HCT116 (cell line): ENCODE results near the gene PPP2R3A. TPM values are rescaled to one million over a fixed set of nuclear protein-coding genes. Genes with fewer than 3 reads are reported as not detected.

Experiments
- ATAC-seq: fragments of 200-7000 bp; cut with Tn5 transposase; 2 replicates; pipeline ENCODE4 v1.9.1; 2020; ENCODE audit warnings: mild to moderate bottlenecking, moderate library complexity
- BruUV-seq: library from RNA; stranded (reverse); fragments of 400-500 nt; replicated peaks from 2 replicates; lab custom pipeline; 2021; lab: Mats Ljungman, UMichigan
- CTCF ChIA-PET: fragments of 300-600 bp; sonication (Branson Sonifier 250); formaldehyde crosslinking; loops from one replicate; lab custom pipeline; 2021; ENCODE audit warnings: antibody characterized with exemption; lab: Charles Lee
- POLR2A ChIA-PET: fragments of 300-600, 350-600 bp; sonication (Branson Sonifier 250); formaldehyde crosslinking; loops from one replicate; lab custom pipeline; 2021; ENCODE audit warnings: antibody characterized with exemption; lab: Charles Lee
- RAD21 ChIA-PET, 2 experiments: fragments of 300-600 bp; sonication (Branson Sonifier 250); formaldehyde crosslinking; loops; one replicate each; lab custom pipeline; 2023; ENCODE audit warnings: low total read pairs in 2 of 2; ENCODE audit not compliant: uncharacterized antibody in 2 of 2, unreplicated experiment in 2 of 2, low non-redundant PET in 1 of 2; lab: Charles Lee
- DNase-seq: peaks from one replicate; pipeline ENCODE4 v3.0.0-alpha.2; 2010; ENCODE audit warnings: low read depth, low spot score
- H2AFZ ChIP-seq: fragments of 200-600 bp; shearing (Covaris generic), sonication (generic); 2 replicates; pipeline ENCODE4 v1.6.1; 2017; ENCODE audit warnings: low read depth, mixed run types, mixed read lengths, antibody characterized with exemption, low read length; ENCODE audit not compliant: poor library complexity, severe bottlenecking
- H3K27ac ChIP-seq: 2 replicates; pipeline ENCODE4 v1.5.1; 2012; ENCODE audit warnings: low read depth, low read length
- H3K27me3 ChIP-seq: fragments of 200-600 bp; sonication (generic); 2 replicates; pipeline ENCODE4 v1.6.1; 2016; ENCODE audit warnings: mixed run types, low read length, mixed read lengths; ENCODE audit not compliant: insufficient read depth
- H3K36me3 ChIP-seq, 2 experiments: fragments of 200-500 bp in 1 of 2; fragments of 200-600 bp in 1 of 2; sonication (Bioruptor generic) in 1 of 2; sonication (generic) in 1 of 2; 2 replicates each; pipeline versions ENCODE4 v1.5.1 to v1.6.1; 2014 to 2016; ENCODE audit warnings: low read length in 2 of 2, inconsistent platforms in 1 of 2, mixed read lengths in 1 of 2, mixed run types in 1 of 2; ENCODE audit not compliant: insufficient read depth in 2 of 2, control insufficient read depth in 1 of 2
- H3K4me1 ChIP-seq, 2 experiments: fragments of 200-600 bp in 1 of 2; sonication (generic) in 1 of 2; 2 replicates each; pipeline versions ENCODE4 v1.5.1 to v1.6.1; 2012 to 2017; ENCODE audit warnings: low read length in 2 of 2, inconsistent platforms in 1 of 2, mild to moderate bottlenecking in 1 of 2, mixed read lengths in 1 of 2, mixed run types in 1 of 2, moderate library complexity in 1 of 2; ENCODE audit not compliant: insufficient read depth in 2 of 2, control insufficient read depth in 1 of 2
- H3K4me2 ChIP-seq: fragments of 200-600 bp; sonication (generic); 2 replicates; pipeline ENCODE4 v1.6.1; 2017; ENCODE audit warnings: mixed run types, low read length, mixed read lengths
- H3K4me3 ChIP-seq, 2 experiments: fragments of 200-600 bp in 1 of 2; sonication (generic) in 1 of 2; replicated peaks in 1 of 2; 2 replicates each; pipeline ENCODE4 v1.5.1; 2011 to 2016; ENCODE audit warnings: low read length in 2 of 2, control low read depth in 1 of 2, low read depth in 1 of 2, mild to moderate bottlenecking in 1 of 2, mixed read lengths in 1 of 2, mixed run types in 1 of 2
- H3K79me2 ChIP-seq: fragments of 200-600 bp; sonication (generic); 2 replicates; pipeline ENCODE4 v1.6.1; 2017; ENCODE audit warnings: mild to moderate bottlenecking, mixed run types, low read length, moderate library complexity, mixed read lengths; ENCODE audit not compliant: insufficient read depth
- H3K9ac ChIP-seq: fragments of 200-600 bp; sonication (generic); 2 replicates; pipeline ENCODE4 v1.6.1; 2016; ENCODE audit warnings: low read length, mixed read lengths
- H3K9me2 ChIP-seq: fragments of 200-600 bp; sonication (generic), shearing (Covaris generic); 2 replicates; pipeline ENCODE4 v1.6.1; 2017; ENCODE audit warnings: mixed run types, mild to moderate bottlenecking, moderate library complexity; ENCODE audit not compliant: insufficient read depth
- H3K9me3 ChIP-seq, 2 experiments: fragments of 200-500 bp in 1 of 2; fragments of 200-600 bp in 1 of 2; sonication (Bioruptor generic) in 1 of 2; sonication (generic) in 1 of 2; 2 replicates each; pipeline ENCODE4 v1.6.1; 2014 to 2017; ENCODE audit warnings: low read length in 2 of 2, mixed read lengths in 2 of 2, inconsistent platforms in 1 of 2, low read depth in 1 of 2, mild to moderate bottlenecking in 1 of 2, mixed run types in 1 of 2, moderate library complexity in 1 of 2; ENCODE audit not compliant: control insufficient read depth in 1 of 2, insufficient read depth in 1 of 2
- H4K20me1 ChIP-seq: fragments of 200-600 bp; sonication (generic), shearing (Covaris generic); 2 replicates; pipeline ENCODE4 v1.6.1; 2017; ENCODE audit warnings: mixed run types, mild to moderate bottlenecking, moderate library complexity; ENCODE audit not compliant: insufficient read depth
- CEBPB ChIP-seq: IDR thresholded peaks from 2 replicates; pipeline ENCODE4 v1.6.1; 2012; ENCODE audit warnings: low read depth
- EGR1 ChIP-seq: IDR thresholded peaks from 2 replicates; pipeline ENCODE4 v1.6.1; 2012; ENCODE audit warnings: low read depth
- EZH2 ChIP-seq: fragments of 200-600 bp; sonication (generic); IDR thresholded peaks from 2 replicates; pipeline ENCODE4 v1.6.1; 2017; ENCODE audit warnings: antibody characterized with exemption, mixed run types
- EZH2phosphoT487 ChIP-seq: fragments of 200-600 bp; IDR thresholded peaks from 2 replicates; pipeline ENCODE4 v1.6.1; 2018; ENCODE audit warnings: antibody characterized with exemption, borderline replicate concordance
- FOSL1 ChIP-seq: IDR thresholded peaks from 2 replicates; pipeline ENCODE4 v1.6.1; 2012; ENCODE audit warnings: low read depth
- JUND ChIP-seq: IDR thresholded peaks from 2 replicates; pipeline ENCODE4 v1.6.1; 2012
- MAX ChIP-seq: IDR thresholded peaks from 2 replicates; pipeline ENCODE4 v1.6.1; 2012
- POLR2A ChIP-seq: IDR thresholded peaks from 2 replicates; pipeline ENCODE4 v1.7.0; 2011; ENCODE audit warnings: borderline replicate concordance; ENCODE audit not compliant: insufficient read depth, insufficient read length; ENCODE audit errors: extremely low read depth
- POLR2AphosphoS5 ChIP-seq: IDR thresholded peaks from 2 replicates; pipeline ENCODE4 v1.6.1; 2011; ENCODE audit warnings: mild to moderate bottlenecking, low read depth, low read length, moderate library complexity
- RAD21 ChIP-seq: IDR thresholded peaks from 2 replicates; pipeline ENCODE4 v1.6.1; 2012; ENCODE audit warnings: low read depth, mild to moderate bottlenecking
- SIN3A ChIP-seq: IDR thresholded peaks from 2 replicates; pipeline ENCODE4 v1.6.1; 2012; ENCODE audit warnings: low read depth
- SP1 ChIP-seq: IDR thresholded peaks from 2 replicates; pipeline ENCODE4 v1.6.1; 2012; ENCODE audit warnings: low read depth
- SRF ChIP-seq: IDR thresholded peaks from 2 replicates; pipeline ENCODE4 v1.6.1; 2012; ENCODE audit warnings: low read depth
- YY1 ChIP-seq: IDR thresholded peaks from 2 replicates; pipeline ENCODE4 v1.6.1; 2011; ENCODE audit warnings: low read length, low read depth, moderate library complexity, mild to moderate bottlenecking; ENCODE audit not compliant: insufficient replicate concordance; ENCODE audit errors: extremely low read depth
- ZNF274 ChIP-seq: fragments of 200-500 bp; sonication (Bioruptor generic); IDR thresholded peaks from 2 replicates; pipeline ENCODE4 v1.6.1; 2014; ENCODE audit warnings: mild to moderate bottlenecking, low read depth, low read length, inconsistent platforms
- intact Hi-C: fragments of 100-400 bp; cut with micrococcal nuclease; formaldehyde crosslinking; loops from 2 replicates; pipeline ENCODE4 v1.10.0; 2022
- total RNA-seq: library from RNA; stranded (reverse); gene quantifications from one replicate; pipeline ENCODE4 v1.2.1, GENCODE V29; 2021; ENCODE audit not compliant: unreplicated experiment
- TF ChIP-seq, protein P1 (sequence below): IDR thresholded peaks from 2 replicates; pipeline ENCODE4 v1.6.1; 2012; ENCODE audit warnings: low read depth
- TF ChIP-seq, protein P2 (sequence below), 3 experiments: fragments of 200-600 bp in 1 of 3; sonication (generic) in 1 of 3; IDR thresholded peaks in 2 of 3; conservative IDR thresholded peaks in 1 of 3; 2 replicates each; pipeline ENCODE4 v1.5.1; 2012 to 2017; ENCODE audit warnings: low read depth in 2 of 3, low read length in 2 of 3, antibody characterized with exemption in 1 of 3, borderline replicate concordance in 1 of 3, control low read depth in 1 of 3, mild to moderate bottlenecking in 1 of 3, mixed read lengths in 1 of 3, mixed run types in 1 of 3, moderate library complexity in 1 of 3; ENCODE audit not compliant: insufficient read depth in 1 of 3

The PPP2R3A gene
- total RNA-seq, 1 experiment from 2014 or later, result 6.1 TPM

GRCh38 chr3:136152176-136152843 is 186.8 kb downstream of the PPP2R3A start:
- Histone ChIP-seq H3K4me1 (peaks cover 5 to 8% of the 10 kb centered on the region in 2 experiments), H3K27ac (no peak overlapping the region), H3K4me2 (no peak overlapping the region), H2AFZ (no peak overlapping the region), H3K79me2 (peaks cover 100% of the 10 kb centered on the region), H3K9me3 (no peaks in the 10 kb centered on the region), H4K20me1 (peaks cover 32% of the 10 kb centered on the region; the same call in 1 of the 2 replicates), H3K4me3 (no peak overlapping the region), H3K9ac (no peak overlapping the region), H3K9me2 (no peaks in the 10 kb centered on the region), H3K27me3 (no peaks in the 10 kb centered on the region), H3K36me3 (peaks cover 4 to 9% of the 10 kb centered on the region in 2 experiments; a peak in 1 of 4 replicates)
- ChIA-PET RAD21 (no interaction called here), CTCF (no interaction called here), POLR2A (no interaction called here)
- ATAC-seq, result no peak
- intact Hi-C loops, result no loop called here
- no TSS peak for BruUV-seq
- TF ChIP-seq MAX (no peak), JUND (no peak), SP1 (no peak), SIN3A (no peak), EGR1 (no peak), ZNF274 (no peak), FOSL1 (no peak), EZH2phosphoT487 (no peak), POLR2A (no peak), SRF (no peak), RAD21 (no peak), POLR2AphosphoS5 (no peak), YY1 (no peak), CEBPB (no peak), EZH2 (no peak)
- TF ChIP-seq, protein P1, sequence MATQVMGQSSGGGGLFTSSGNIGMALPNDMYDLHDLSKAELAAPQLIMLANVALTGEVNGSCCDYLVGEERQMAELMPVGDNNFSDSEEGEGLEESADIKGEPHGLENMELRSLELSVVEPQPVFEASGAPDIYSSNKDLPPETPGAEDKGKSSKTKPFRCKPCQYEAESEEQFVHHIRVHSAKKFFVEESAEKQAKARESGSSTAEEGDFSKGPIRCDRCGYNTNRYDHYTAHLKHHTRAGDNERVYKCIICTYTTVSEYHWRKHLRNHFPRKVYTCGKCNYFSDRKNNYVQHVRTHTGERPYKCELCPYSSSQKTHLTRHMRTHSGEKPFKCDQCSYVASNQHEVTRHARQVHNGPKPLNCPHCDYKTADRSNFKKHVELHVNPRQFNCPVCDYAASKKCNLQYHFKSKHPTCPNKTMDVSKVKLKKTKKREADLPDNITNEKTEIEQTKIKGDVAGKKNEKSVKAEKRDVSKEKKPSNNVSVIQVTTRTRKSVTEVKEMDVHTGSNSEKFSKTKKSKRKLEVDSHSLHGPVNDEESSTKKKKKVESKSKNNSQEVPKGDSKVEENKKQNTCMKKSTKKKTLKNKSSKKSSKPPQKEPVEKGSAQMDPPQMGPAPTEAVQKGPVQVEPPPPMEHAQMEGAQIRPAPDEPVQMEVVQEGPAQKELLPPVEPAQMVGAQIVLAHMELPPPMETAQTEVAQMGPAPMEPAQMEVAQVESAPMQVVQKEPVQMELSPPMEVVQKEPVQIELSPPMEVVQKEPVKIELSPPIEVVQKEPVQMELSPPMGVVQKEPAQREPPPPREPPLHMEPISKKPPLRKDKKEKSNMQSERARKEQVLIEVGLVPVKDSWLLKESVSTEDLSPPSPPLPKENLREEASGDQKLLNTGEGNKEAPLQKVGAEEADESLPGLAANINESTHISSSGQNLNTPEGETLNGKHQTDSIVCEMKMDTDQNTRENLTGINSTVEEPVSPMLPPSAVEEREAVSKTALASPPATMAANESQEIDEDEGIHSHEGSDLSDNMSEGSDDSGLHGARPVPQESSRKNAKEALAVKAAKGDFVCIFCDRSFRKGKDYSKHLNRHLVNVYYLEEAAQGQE, result no peak
- TF ChIP-seq, protein P2, sequence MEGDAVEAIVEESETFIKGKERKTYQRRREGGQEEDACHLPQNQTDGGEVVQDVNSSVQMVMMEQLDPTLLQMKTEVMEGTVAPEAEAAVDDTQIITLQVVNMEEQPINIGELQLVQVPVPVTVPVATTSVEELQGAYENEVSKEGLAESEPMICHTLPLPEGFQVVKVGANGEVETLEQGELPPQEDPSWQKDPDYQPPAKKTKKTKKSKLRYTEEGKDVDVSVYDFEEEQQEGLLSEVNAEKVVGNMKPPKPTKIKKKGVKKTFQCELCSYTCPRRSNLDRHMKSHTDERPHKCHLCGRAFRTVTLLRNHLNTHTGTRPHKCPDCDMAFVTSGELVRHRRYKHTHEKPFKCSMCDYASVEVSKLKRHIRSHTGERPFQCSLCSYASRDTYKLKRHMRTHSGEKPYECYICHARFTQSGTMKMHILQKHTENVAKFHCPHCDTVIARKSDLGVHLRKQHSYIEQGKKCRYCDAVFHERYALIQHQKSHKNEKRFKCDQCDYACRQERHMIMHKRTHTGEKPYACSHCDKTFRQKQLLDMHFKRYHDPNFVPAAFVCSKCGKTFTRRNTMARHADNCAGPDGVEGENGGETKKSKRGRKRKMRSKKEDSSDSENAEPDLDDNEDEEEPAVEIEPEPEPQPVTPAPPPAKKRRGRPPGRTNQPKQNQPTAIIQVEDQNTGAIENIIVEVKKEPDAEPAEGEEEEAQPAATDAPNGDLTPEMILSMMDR (IDR thresholded peaks at IDR 0.05 in 2 of 3, conservative IDR thresholded peaks at IDR 0.05 in 1 of 3; ENCODE audit: borderline replicate concordance in 1 of 3, insufficient read depth in 1 of 3, low read depth in 2 of 3, low read length in 2 of 3), result no peak
- no peak for DNase-seq
